Erythroblast (primary cell): ENCODE measurements around the gene LZTS2.

ENCODE experiments used
- GATA1 ChIP-seq: IDR thresholded peaks from 2 replicates; pipeline ENCODE4 v1.6.1; 2011; ENCODE audit warnings: low read depth, mild to moderate bottlenecking, control low read depth, low read length, moderate library complexity
- POLR2A ChIP-seq: IDR thresholded peaks from 2 replicates; pipeline ENCODE4 v1.6.1; 2011; ENCODE audit warnings: mild to moderate bottlenecking, low read length

DNA sequence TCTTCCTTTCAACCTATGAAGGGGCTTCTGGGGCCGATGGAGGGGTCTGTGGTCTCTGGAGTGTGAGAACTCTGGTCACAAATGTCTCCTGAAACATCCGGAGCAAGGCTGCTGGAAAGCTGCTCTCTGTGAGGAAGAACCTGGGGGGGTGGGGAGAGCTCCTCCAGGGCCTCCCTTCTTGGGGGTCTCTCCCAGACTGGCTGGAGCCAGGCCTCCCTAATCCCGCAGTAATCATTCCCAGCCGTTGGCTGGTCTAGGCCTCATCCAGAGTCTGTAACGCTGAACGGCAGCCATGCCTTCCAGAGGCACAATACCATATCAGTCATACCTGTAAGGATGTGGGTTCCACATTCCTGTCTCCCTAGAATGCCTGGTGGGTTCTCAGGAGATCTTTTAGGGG, 4.4 kb upstream of the LZTS2 start:
- TF ChIP-seq POLR2A (no peak), GATA1 (no peak)
